ENCODE results near the gene TRAPPC3L.

DNA sequence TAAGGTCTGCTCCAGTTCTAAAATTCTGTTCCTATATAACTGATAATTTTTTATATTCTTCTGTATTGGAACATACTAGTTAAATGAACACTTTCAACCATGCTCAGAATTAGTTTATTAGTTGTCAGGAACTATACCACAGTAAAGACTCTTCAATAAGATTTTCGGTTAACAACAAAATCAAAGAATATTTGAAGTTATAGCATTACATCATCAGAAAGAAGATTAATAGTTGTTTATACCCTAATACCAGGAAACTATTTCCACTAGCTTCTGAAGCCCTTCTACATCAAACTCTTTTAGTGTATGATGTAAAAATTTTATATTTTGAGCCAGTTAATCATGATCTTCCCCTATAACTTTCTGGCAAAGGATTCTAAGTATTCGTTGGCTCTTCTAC is 14.6 kb upstream of the TRAPPC3L start:
- TF ChIP-seq, protein P1, sequence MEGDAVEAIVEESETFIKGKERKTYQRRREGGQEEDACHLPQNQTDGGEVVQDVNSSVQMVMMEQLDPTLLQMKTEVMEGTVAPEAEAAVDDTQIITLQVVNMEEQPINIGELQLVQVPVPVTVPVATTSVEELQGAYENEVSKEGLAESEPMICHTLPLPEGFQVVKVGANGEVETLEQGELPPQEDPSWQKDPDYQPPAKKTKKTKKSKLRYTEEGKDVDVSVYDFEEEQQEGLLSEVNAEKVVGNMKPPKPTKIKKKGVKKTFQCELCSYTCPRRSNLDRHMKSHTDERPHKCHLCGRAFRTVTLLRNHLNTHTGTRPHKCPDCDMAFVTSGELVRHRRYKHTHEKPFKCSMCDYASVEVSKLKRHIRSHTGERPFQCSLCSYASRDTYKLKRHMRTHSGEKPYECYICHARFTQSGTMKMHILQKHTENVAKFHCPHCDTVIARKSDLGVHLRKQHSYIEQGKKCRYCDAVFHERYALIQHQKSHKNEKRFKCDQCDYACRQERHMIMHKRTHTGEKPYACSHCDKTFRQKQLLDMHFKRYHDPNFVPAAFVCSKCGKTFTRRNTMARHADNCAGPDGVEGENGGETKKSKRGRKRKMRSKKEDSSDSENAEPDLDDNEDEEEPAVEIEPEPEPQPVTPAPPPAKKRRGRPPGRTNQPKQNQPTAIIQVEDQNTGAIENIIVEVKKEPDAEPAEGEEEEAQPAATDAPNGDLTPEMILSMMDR (IDR thresholded peaks at IDR 0.05), result no peak
- no peak for TF ChIP-seq ZFX (IDR thresholded peaks at IDR 0.05; ENCODE audit: borderline replicate concordance)
